Keratinocyte (primary cell): ENCODE results near the gene UGT1A4. TPM values are rescaled to one million over a fixed set of nuclear protein-coding genes. Genes with fewer than 3 reads are reported as not detected.
"Not testable (repeated sequence)": the region's sequence is repeated elsewhere in the genome, so short reads cannot be mapped to it uniquely, and the experiment has no call there.

Experiments
- DNase-seq: peaks from one replicate; pipeline ENCODE4 v3.0.0-alpha.2; 2011; ENCODE audit warnings: low read depth, missing footprints, low spot score
- FAIRE-seq: peaks from 2 replicates; lab custom pipeline; 2011; peaks lifted over from hg19 to GRCh38; lab: Jason Lieb, UNC
- H2AFZ ChIP-seq: 2 replicates; pipeline ENCODE4 v1.6.0; 2012; ENCODE audit warnings: low read length, control low read depth, inconsistent platforms; ENCODE audit not compliant: control insufficient read depth
- H3K27ac ChIP-seq: 2 replicates; pipeline ENCODE4 v1.5.1; 2011; ENCODE audit warnings: low read length; ENCODE audit not compliant: control insufficient read depth, insufficient read depth
- H3K27me3 ChIP-seq: 3 replicates; pipeline ENCODE4 v1.6.0; 2011; ENCODE audit warnings: low read length; ENCODE audit not compliant: control insufficient read depth, insufficient read depth; ENCODE audit errors: extremely low read depth
- H3K36me3 ChIP-seq, 2 experiments: 2 replicates in 1 of 2; 3 replicates in 1 of 2; pipeline ENCODE4 v1.5.1; 2011; ENCODE audit warnings: low read length in 2 of 2, mild to moderate bottlenecking in 1 of 2; ENCODE audit not compliant: control insufficient read depth in 2 of 2, insufficient read depth in 2 of 2; ENCODE audit errors: extremely low read depth in 1 of 2
- H3K4me1 ChIP-seq: 3 replicates; pipeline ENCODE4 v1.5.1; 2011; ENCODE audit warnings: low read length; ENCODE audit not compliant: control insufficient read depth, insufficient read depth; ENCODE audit errors: extremely low read depth
- H3K4me2 ChIP-seq: 3 replicates; pipeline ENCODE4 v1.6.0; 2011; ENCODE audit warnings: low read depth, low read length; ENCODE audit not compliant: control insufficient read depth, insufficient read depth; ENCODE audit errors: extremely low read depth
- H3K4me3 ChIP-seq, 3 experiments: fragments of 200-600 bp in 1 of 3; sonication (generic) in 1 of 3; 2 replicates in 2 of 3; 3 replicates in 1 of 3; pipeline ENCODE4 v1.5.1; 2011 to 2016; ENCODE audit warnings: low read length in 3 of 3, mild to moderate bottlenecking in 3 of 3, control low read depth in 2 of 3, inconsistent platforms in 1 of 3, low read depth in 1 of 3, mixed read lengths in 1 of 3, mixed run types in 1 of 3, moderate library complexity in 1 of 3; ENCODE audit not compliant: control insufficient read depth in 2 of 3, insufficient read depth in 2 of 3; ENCODE audit errors: extremely low read depth in 1 of 3
- H3K79me2 ChIP-seq: 2 replicates; pipeline ENCODE4 v1.6.0; 2012; ENCODE audit warnings: low read length; ENCODE audit not compliant: control insufficient read depth, insufficient read depth
- H3K9ac ChIP-seq: 3 replicates; pipeline ENCODE4 v1.6.0; 2011; ENCODE audit warnings: low read length; ENCODE audit not compliant: control insufficient read depth, insufficient read depth; ENCODE audit errors: extremely low read depth
- H3K9me1 ChIP-seq: 3 replicates; pipeline ENCODE4 v1.6.0; 2011; ENCODE audit warnings: low read length; ENCODE audit not compliant: control insufficient read depth, insufficient read depth; ENCODE audit errors: extremely low read depth
- H3K9me3 ChIP-seq: 2 replicates; pipeline ENCODE4 v1.5.1; 2012; ENCODE audit warnings: low read depth, low read length; ENCODE audit not compliant: control insufficient read depth
- H4K20me1 ChIP-seq: 3 replicates; pipeline ENCODE4 v1.6.0; 2011; ENCODE audit warnings: low read length; ENCODE audit not compliant: control insufficient read depth, insufficient read depth; ENCODE audit errors: extremely low read depth
- EZH2 ChIP-seq: IDR thresholded peaks from one replicate; pipeline ENCODE4 v1.6.1; 2012; ENCODE audit warnings: inconsistent platforms, mild to moderate bottlenecking, low read length, moderate library complexity
- dilution Hi-C: fragments of 300-500 bp; cut with MboI; formaldehyde crosslinking; loops from one replicate; pipeline ENCODE4 v1.7.0; 2020; ENCODE audit warnings: low sequenced_read_pairs; ENCODE audit not compliant: extremely low pct_ligation_motif_present
- polyA plus RNA-seq, 5 experiments: library from polyadenylated mRNA; depleted of rRNA in 3 of 5; stranded (reverse) in 3 of 5; stranded (forward) in 1 of 5; unstranded in 1 of 5; fragments of >200 nt; gene quantifications; 1 replicate in 1 of 5; 2 replicates in 3 of 5; 3 replicates in 1 of 5; pipeline versions ENCODE4 v1.2.1 to v1.2.3, GENCODE V29; 2011 to 2012; ENCODE audit warnings: missing spikeins in 2 of 5, low read depth in 1 of 5, low replicate concordance in 1 of 5
- TF ChIP-seq, protein P1 (sequence below), 3 experiments: IDR thresholded peaks in 1 of 3; conservative IDR thresholded peaks in 1 of 3; optimal IDR thresholded peaks in 1 of 3; 2 replicates in 2 of 3; 3 replicates in 1 of 3; pipeline versions ENCODE3 to v1.5.1; 2011; ENCODE audit warnings: low read length in 3 of 3, mild to moderate bottlenecking in 3 of 3, moderate library complexity in 2 of 3, control low read depth in 1 of 3, inconsistent platforms in 1 of 3; ENCODE audit not compliant: insufficient read depth in 2 of 3; ENCODE audit errors: extremely low read depth in 1 of 3

Gene UGT1A4
- polyA plus RNA-seq, 1 donor (not counting 4 experiments of a cell fraction or from before 2014, with no cell fraction given), result 2.4 TPM

DNA sequence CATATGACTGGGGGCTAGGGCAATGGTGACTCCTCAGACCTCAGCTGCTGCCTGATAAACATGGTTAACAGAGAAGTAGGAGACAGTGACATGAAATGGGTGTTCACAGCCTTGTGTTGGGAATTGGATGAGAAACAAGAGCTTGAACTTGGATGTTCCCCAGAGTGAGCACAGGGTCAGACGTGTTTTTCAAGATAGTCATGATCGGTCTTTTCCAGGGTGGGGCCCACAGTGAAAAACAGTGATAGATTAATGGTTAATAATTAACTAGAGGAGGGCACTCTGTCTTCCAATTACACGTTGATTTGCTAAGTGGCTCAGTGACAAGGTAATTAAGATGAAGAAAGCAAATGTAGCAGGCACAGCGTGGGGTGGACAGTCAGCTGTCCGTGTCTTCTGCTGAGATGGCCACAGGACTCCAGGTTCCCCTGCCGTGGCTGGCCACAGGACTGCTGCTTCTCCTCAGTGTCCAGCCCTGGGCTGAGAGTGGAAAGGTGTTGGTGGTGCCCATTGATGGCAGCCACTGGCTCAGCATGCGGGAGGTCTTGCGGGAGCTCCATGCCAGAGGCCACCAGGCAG, 10.3 kb downstream of the UGT1A4 start, which contains the start of gene UGT1A3:
UGT1A3 (plus strand) TSS at position 320 of the 579 bp plus-strand sequence; CDS start at position 405, 85 bp downstream.
- Histone ChIP-seq H3K4me1 (no peaks in the 10 kb centered on the region), H3K4me2 (no peak within 1 kb of the TSS), H3K9ac (no peak within 1 kb of the TSS), H3K9me3 (no peaks in the 10 kb centered on the region), H3K9me1 (no peaks in the 10 kb centered on the region), H3K27me3 (no peaks in the 10 kb centered on the region), H3K4me3 (no peak within 1 kb of the TSS), H3K36me3 (peaks cover 2% of the 10 kb centered on the region in 2 experiments), H4K20me1 (no peaks in the 10 kb centered on the region), H3K27ac (no peak within 1 kb of the TSS), H3K79me2 (peaks cover 29% of the 10 kb centered on the region), H2AFZ (no peak within 1 kb of the TSS)
- TF ChIP-seq EZH2, result no peak
- TF ChIP-seq, protein P1, sequence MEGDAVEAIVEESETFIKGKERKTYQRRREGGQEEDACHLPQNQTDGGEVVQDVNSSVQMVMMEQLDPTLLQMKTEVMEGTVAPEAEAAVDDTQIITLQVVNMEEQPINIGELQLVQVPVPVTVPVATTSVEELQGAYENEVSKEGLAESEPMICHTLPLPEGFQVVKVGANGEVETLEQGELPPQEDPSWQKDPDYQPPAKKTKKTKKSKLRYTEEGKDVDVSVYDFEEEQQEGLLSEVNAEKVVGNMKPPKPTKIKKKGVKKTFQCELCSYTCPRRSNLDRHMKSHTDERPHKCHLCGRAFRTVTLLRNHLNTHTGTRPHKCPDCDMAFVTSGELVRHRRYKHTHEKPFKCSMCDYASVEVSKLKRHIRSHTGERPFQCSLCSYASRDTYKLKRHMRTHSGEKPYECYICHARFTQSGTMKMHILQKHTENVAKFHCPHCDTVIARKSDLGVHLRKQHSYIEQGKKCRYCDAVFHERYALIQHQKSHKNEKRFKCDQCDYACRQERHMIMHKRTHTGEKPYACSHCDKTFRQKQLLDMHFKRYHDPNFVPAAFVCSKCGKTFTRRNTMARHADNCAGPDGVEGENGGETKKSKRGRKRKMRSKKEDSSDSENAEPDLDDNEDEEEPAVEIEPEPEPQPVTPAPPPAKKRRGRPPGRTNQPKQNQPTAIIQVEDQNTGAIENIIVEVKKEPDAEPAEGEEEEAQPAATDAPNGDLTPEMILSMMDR (optimal IDR thresholded peaks at IDR 0.05 in 1 of 3, IDR thresholded peaks at IDR 0.05 in 1 of 3, conservative IDR thresholded peaks at IDR 0.05 in 1 of 3; ENCODE audit: extremely low read depth in 1 of 3, insufficient read depth in 2 of 3, low read length in 3 of 3), result no peak
- no peak for FAIRE-seq
- dilution Hi-C loops, result no loop called here
- DNase-seq, result no peak

DNA sequence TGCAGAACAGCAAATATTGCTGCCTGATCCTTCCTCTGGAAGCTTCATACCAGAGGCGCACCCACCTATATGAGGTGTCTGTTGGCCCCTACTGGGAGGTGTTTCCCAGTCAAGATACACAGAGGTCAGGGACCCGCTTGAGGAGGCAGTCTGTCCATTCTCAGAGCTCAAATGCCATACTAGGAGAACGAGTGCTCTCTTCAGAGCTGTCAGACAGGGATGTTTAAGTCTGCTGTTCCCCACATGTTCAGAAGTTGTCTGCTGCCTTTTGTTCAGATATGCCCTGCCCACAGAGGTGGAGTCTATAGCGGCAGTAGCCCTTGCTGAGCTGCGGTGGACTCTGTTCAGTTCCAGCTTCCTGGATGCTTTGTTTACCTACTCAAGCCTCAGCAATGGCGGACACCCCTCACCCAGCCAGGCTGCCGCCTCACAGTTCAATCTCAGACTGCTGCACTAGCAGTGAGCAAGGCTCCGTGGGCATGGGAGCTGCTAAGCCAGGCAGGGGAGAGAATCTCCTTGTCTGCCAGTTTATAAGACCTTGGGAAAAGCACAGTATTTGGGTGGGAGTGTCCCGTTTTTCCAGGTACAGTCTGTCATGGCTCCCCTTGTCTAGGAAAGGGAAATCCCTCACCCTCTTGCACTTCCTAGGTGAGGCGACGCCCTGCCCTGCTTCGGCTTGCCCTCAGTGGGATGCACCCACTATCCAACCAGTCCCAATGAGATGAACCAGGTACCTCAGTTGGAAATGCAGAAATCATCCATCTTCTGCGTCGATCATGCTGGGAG, 18.5 kb downstream of the UGT1A4 start:
- FAIRE-seq, H3K27me3 ChIP-seq, H3K27ac ChIP-seq, H3K9me3 ChIP-seq, DNase-seq, H2AFZ ChIP-seq, H3K9me1 ChIP-seq, H3K4me2 ChIP-seq, H3K36me3 ChIP-seq, H3K4me1 ChIP-seq, H4K20me1 ChIP-seq, dilution Hi-C loops, H3K4me3 ChIP-seq, H3K9ac ChIP-seq: not testable (repeated sequence)
- H3K79me2 ChIP-seq, result peaks cover 29% of the 10 kb centered on the region
